A375 (cell line): Measurements from ENCODE around the gene PSMB1. TPM values are rescaled to one million over a fixed set of nuclear protein-coding genes. Genes with fewer than 3 reads are reported as not detected.

ENCODE experiments used
- total RNA-seq: library from RNA; depleted of rRNA; stranded (reverse); fragments of >200 nt; shearing (Covaris generic); gene quantifications from 2 replicates; pipeline ENCODE4 v1.2.3, GENCODE V29; 2014; rRNA removed

Gene PSMB1
- 361 and 382 TPM in 2 replicates for total RNA-seq

DNA sequence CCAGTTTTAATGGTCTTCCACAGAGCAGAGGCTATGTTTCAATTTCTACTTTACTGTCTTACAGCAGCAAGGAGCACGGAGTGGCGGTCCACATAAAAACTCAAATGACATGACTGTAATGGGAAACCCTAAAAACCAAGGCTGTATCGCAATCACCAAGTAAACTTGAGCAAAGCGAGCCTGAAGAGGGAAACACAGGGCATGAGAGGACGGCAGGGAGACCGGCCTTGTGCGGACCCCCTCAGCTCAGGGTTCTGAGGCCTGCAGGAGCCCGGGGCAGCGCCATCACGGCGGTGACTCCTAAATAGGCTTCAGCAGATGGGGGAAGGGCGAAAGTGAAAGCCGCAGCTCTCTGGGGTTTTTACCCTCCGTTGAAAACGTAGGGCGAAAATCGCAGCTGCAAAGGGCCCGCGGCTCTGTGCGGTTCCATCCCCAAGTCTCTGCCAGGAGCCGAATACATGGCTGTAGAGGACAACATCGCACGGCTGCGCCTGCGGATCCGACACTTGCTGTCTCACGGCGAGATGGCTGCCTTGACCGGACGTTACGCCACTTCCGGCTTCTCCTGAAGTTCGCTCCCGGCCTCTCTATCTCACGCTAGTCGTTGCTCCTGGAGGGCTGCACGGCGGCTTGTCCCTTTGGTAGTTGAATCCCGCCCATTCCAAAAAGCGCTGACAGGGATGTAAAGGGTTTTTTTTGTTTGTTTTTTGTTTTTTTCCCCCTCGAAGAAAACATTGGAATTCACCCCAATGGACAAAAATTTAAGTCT lies at the start of gene PSMB1:
TSS of gene PSMB1 (minus strand) at position 543 of the 769 bp plus-strand sequence. CDS start at position 478, 65 bp downstream.

GRCh38 chr6:170584181-170584953 lies 31.3 kb upstream of the PSMB1 start, which contains the start of gene PDCD2:
Gene PDCD2 (minus strand): TSS chr6:170584637. CDS start chr6:170584581, 56 bp downstream.

DNA sequence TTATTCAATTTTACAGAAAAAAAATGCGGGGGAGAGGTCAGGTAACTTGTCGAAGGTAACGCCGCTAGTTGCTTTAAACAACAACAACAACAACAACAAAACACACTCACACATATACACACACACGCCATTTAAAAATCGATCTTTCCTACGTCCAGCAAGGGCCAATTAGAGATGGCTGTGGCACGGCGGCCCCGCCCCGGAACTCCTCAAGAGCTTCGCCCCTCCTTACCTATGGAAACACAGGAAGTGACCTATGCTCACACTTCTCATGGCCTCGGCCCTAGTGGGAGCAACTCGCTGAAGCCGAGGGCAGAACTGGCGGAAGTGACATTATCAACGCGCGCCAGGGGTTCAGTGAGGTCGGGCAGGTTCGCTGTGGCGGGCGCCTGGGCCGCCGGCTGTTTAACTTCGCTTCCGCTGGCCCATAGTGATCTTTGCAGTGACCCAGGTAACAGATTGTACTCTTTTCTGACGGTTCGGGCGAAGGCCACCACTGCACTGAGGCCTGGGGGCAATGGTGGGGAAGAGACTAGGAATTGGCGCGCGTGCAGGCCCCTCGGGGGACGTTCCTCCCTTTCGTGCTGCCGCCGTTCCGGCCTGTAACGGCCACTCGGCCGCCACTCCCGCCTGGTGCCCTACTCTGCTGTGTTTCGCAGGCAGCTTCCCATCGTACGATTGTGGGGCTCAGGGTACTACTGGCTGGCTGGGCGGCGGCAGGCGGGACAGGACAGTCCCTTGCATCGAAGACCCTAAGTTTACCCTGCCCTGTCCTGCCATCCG lies 1.1 kb upstream of the PSMB1 start, which contains the start of gene TBP:
TSS of gene TBP (plus strand) at position 357 of the 783 bp plus-strand sequence. CDS start 2,661 bp downstream, outside the sequence.

Other genes starting within 250 kb of the PSMB1 start
- 8.4 and 9.7 TPM in 2 replicates for gene FAM120B, start 246.5 kb downstream of the PSMB1 start, total RNA-seq
- 18.0 and 19.0 TPM in 2 replicates for gene TBP, start 1.1 kb upstream of the PSMB1 start, total RNA-seq
- 109 and 123 TPM in 2 replicates for gene PDCD2, start 31.3 kb upstream of the PSMB1 start, total RNA-seq